K562 (cell line): Measurements from ENCODE around the gene CLIC1. TPM values are rescaled to one million over a fixed set of nuclear protein-coding genes. Genes with fewer than 3 reads are reported as not detected.
A peak's percentile ranks its signal among the peaks of the same experiment; 100 is the strongest.

Experiments used
- CXXC5 ChIP-seq: fragments of 250-450 bp; sonication (Bioruptor Pico); IDR thresholded peaks from 2 replicates; pipeline ENCODE4 v1.8.0; 2022; ENCODE audit warnings: inconsistent platforms, mild to moderate bottlenecking, moderate library complexity
- FOXP1 ChIP-seq: sonication (generic); formaldehyde crosslinking; IDR thresholded peaks from 2 replicates; pipeline ENCODE4 v1.8.0; 2022; ENCODE audit warnings: mild to moderate bottlenecking, missing genetic modification reagents
- KAT2B ChIP-seq: IDR thresholded peaks from one replicate; pipeline ENCODE4 v1.6.1; 2012; ENCODE audit warnings: low read depth, mild to moderate bottlenecking, control low read depth, inconsistent platforms, low read length, moderate library complexity
- MTA2 ChIP-seq: fragments of 450-650 bp; IDR thresholded peaks from 2 replicates; pipeline ENCODE4 v1.6.1; 2016; ENCODE audit warnings: low read depth
- PTTG1 ChIP-seq: fragments of 450-650 bp; IDR thresholded peaks from 2 replicates; pipeline ENCODE4 v1.6.1; 2016; ENCODE audit warnings: low read depth, mild to moderate bottlenecking, missing genetic modification characterization, missing compliant biosample characterization
- PYGO2 ChIP-seq: fragments of 450-650 bp; IDR thresholded peaks from 2 replicates; pipeline ENCODE4 v1.6.1; 2016; ENCODE audit warnings: mild to moderate bottlenecking, missing genetic modification characterization, moderate library complexity, missing compliant biosample characterization
- RAD21 ChIP-seq, 2 experiments: fragments of 250-450 bp in 1 of 2; fragments of 450-650 bp in 1 of 2; sonication (Bioruptor Pico) in 1 of 2; formaldehyde crosslinking in 1 of 2; IDR thresholded peaks in 1 of 2; conservative IDR thresholded peaks in 1 of 2; 2 replicates each; pipeline versions ENCODE4 v1.4.0 to v1.8.0; 2020 to 2022; ENCODE audit warnings: mild to moderate bottlenecking in 2 of 2, moderate library complexity in 1 of 2
- polyA plus RNA-seq, 8 experiments: library from polyadenylated mRNA; depleted of rRNA in 4 of 8; stranded (reverse) in 5 of 8; unstranded in 3 of 8; fragments of >200 nt; fragmentation: Nextera tagmentation in 2 of 8; fragmentation: Illumina TruSeq in 1 of 8; extraction: Ambion mirVana in 2 of 8; extraction: Trizol in 1 of 8; gene quantifications; 2 replicates each; pipeline versions ENCODE4 v1.2.1 to v1.2.3, GENCODE V29; 2011 to 2014; ENCODE audit warnings: inconsistent platforms in 1 of 8, missing spikeins in 1 of 8
- total RNA-seq, 7 experiments: library from RNA; depleted of rRNA in 6 of 7; stranded (reverse); fragments of >200 nt in 6 of 7; fragmentation: Illumina TruSeq in 2 of 7; extraction: Trizol in 2 of 7; gene quantifications; 2 replicates each; pipeline versions ENCODE4 v1.2.1 to v1.2.3, GENCODE V29; 2011 to 2021; ENCODE audit warnings: low replicate concordance in 1 of 7
- TF ChIP-seq, protein P1 (sequence below), 2 experiments: fragments of 450-650 bp; IDR thresholded peaks; 2 replicates each; pipeline ENCODE4 v1.6.1; 2016; ENCODE audit warnings: mild to moderate bottlenecking in 2 of 2, borderline replicate concordance in 1 of 2, low read depth in 1 of 2, moderate library complexity in 1 of 2
- TF ChIP-seq, protein P2 (sequence below): sonication (generic); formaldehyde crosslinking; IDR thresholded peaks from 2 replicates; pipeline ENCODE4 v1.8.0; 2022; ENCODE audit warnings: mild to moderate bottlenecking, missing genetic modification reagents
- TF ChIP-seq, protein P3 (sequence below), 2 experiments: fragments of 150-350 bp in 1 of 2; IDR thresholded peaks; 2 replicates each; pipeline ENCODE4 v1.6.1; 2012 to 2016; ENCODE audit warnings: low read depth in 2 of 2, low read length in 2 of 2, mild to moderate bottlenecking in 1 of 2, moderate library complexity in 1 of 2

The CLIC1 gene
- total and polyA plus RNA-seq, 9 of the 15 experiments (the other 6 are each of a cell fraction or from before 2014, with no cell fraction given): 1,267 to 2,419 (median 1,808) TPM

DNA sequence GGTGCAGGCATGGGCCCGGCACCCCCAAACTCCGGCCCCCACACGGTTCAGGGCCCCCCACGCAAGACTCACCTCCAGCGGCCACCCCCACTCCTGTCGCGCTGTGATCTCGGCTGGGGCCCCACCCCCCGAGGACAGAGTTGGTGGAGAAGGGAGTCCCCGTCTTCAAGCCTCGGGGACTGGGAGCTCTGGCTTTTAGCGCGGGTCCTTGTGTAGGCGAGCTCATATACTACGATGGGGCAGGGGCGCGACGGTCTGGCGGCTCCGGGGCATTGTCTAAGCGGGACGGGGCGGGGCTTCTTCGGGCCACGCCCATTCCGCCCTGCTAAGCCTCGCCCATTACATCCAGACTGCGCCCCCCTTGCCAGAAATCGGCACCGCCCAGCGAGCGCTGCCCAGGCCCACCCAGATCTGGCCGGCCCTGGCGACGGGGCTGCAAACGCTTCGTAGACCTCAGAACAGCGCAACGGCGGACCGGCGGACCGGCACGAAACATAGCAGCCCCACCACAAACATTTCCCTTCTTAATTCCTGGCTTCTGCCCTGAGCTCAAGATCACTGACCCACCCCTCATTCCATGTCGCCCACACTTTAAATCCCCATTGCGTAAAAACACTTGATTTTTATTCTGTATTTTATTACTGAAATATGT lies 6.2 kb downstream of the CLIC1 start (continued):
- TF ChIP-seq, protein P1, sequence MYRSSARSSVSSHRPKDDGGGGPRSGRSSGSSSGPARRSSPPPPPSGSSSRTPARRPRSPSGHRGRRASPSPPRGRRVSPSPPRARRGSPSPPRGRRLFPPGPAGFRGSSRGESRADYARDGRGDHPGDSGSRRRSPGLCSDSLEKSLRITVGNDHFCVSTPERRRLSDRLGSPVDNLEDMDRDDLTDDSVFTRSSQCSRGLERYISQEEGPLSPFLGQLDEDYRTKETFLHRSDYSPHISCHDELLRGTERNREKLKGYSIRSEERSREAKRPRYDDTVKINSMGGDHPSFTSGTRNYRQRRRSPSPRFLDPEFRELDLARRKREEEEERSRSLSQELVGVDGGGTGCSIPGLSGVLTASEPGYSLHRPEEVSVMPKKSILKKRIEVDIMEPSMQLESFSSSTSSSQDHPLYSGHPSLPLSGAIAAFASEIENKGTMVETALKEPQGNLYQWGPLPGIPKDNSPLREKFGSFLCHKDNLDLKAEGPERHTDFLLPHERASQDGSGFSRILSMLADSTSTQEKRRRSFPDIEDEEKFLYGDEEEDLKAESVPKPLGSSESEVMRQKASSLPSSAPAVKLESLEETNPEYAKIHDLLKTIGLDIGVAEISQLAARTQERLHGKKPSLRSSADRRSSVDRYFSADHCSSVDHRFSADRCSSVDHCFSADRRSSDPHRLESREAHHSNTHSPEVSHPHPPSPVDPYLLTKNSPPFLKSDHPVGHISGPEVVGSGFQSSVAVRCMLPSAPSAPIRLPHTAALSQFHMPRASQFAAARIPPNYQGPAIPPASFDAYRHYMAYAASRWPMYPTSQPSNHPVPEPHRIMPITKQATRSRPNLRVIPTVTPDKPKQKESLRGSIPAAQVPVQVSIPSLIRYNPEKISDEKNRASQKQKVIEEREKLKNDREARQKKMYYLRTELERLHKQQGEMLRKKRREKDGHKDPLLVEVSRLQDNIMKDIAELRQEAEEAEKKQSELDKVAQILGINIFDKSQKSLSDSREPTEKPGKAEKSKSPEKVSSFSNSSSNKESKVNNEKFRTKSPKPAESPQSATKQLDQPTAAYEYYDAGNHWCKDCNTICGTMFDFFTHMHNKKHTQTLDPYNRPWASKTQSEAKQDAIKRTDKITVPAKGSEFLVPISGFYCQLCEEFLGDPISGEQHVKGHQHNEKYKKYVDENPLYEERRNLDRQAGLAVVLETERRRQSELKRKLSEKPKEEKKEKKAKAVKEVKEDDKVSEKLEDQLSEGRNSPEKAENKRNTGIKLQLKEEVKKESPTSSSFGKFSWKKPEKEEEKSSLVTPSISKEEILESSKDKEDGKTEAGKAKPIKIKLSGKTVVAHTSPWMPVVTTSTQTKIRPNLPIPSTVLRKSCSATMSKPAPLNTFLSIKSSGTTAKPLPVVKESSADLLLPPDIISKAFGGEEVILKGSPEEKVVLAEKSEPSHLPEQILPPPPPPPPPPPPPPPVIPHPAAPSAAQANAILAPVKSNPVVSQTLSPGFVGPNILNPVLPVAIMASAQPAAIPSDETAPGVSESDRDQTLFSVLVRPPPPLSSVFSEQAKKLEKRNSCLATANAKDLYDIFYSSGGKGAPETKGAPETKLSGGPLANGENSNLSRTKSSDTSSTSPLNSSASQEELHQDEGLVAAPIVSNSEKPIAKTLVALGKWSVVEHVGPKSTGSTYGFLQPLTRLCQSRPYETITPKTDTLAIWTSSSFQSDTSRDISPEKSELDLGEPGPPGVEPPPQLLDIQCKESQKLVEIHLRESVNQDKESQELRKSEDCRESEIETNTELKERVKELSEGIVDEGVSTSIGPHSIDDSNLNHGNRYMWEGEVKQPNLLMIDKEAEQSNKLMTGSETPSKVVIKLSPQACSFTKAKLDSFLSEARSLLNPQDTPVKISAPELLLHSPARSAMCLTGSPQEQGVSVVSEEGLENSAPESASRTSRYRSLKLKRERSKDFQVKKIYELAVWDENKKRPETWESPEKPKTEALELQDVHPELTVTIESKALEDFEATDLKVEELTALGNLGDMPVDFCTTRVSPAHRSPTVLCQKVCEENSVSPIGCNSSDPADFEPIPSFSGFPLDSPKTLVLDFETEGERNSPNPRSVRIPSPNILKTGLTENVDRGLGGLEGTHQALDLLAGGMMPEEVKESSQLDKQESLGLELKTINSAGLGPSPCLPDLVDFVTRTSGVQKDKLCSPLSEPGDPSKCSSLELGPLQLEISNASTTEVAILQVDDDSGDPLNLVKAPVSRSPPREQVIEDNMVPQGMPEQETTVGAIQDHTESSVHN (IDR thresholded peaks at IDR 0.05; ENCODE audit: borderline replicate concordance in 1 of 2, low read depth in 1 of 2): no peak
- TF ChIP-seq, protein P2, sequence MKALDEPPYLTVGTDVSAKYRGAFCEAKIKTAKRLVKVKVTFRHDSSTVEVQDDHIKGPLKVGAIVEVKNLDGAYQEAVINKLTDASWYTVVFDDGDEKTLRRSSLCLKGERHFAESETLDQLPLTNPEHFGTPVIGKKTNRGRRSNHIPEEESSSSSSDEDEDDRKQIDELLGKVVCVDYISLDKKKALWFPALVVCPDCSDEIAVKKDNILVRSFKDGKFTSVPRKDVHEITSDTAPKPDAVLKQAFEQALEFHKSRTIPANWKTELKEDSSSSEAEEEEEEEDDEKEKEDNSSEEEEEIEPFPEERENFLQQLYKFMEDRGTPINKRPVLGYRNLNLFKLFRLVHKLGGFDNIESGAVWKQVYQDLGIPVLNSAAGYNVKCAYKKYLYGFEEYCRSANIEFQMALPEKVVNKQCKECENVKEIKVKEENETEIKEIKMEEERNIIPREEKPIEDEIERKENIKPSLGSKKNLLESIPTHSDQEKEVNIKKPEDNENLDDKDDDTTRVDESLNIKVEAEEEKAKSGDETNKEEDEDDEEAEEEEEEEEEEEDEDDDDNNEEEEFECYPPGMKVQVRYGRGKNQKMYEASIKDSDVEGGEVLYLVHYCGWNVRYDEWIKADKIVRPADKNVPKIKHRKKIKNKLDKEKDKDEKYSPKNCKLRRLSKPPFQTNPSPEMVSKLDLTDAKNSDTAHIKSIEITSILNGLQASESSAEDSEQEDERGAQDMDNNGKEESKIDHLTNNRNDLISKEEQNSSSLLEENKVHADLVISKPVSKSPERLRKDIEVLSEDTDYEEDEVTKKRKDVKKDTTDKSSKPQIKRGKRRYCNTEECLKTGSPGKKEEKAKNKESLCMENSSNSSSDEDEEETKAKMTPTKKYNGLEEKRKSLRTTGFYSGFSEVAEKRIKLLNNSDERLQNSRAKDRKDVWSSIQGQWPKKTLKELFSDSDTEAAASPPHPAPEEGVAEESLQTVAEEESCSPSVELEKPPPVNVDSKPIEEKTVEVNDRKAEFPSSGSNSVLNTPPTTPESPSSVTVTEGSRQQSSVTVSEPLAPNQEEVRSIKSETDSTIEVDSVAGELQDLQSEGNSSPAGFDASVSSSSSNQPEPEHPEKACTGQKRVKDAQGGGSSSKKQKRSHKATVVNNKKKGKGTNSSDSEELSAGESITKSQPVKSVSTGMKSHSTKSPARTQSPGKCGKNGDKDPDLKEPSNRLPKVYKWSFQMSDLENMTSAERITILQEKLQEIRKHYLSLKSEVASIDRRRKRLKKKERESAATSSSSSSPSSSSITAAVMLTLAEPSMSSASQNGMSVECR (CRISPR knock-in tag): peak; percentile 78
- TF ChIP-seq, protein P3, sequence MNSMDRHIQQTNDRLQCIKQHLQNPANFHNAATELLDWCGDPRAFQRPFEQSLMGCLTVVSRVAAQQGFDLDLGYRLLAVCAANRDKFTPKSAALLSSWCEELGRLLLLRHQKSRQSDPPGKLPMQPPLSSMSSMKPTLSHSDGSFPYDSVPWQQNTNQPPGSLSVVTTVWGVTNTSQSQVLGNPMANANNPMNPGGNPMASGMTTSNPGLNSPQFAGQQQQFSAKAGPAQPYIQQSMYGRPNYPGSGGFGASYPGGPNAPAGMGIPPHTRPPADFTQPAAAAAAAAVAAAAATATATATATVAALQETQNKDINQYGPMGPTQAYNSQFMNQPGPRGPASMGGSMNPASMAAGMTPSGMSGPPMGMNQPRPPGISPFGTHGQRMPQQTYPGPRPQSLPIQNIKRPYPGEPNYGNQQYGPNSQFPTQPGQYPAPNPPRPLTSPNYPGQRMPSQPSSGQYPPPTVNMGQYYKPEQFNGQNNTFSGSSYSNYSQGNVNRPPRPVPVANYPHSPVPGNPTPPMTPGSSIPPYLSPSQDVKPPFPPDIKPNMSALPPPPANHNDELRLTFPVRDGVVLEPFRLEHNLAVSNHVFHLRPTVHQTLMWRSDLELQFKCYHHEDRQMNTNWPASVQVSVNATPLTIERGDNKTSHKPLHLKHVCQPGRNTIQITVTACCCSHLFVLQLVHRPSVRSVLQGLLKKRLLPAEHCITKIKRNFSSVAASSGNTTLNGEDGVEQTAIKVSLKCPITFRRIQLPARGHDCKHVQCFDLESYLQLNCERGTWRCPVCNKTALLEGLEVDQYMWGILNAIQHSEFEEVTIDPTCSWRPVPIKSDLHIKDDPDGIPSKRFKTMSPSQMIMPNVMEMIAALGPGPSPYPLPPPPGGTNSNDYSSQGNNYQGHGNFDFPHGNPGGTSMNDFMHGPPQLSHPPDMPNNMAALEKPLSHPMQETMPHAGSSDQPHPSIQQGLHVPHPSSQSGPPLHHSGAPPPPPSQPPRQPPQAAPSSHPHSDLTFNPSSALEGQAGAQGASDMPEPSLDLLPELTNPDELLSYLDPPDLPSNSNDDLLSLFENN (IDR thresholded peaks at IDR 0.05; ENCODE audit: low read depth in 2 of 2, low read length in 2 of 2): peak in 1 of 2 experiments; percentile 74; a peak in 2 of 4 replicates
- TF ChIP-seq PYGO2 (0 out of 2 replicates have a peak, but pooled peaks have one; percentile 28), CXXC5 (CRISPR knock-in tag) (peak; percentile 75), KAT2B (no peak), MTA2 (no peak), FOXP1 (CRISPR knock-in tag) (no peak), RAD21 (CRISPR knock-in tag; conservative IDR thresholded peaks at IDR 0.05 in 1 of 2, IDR thresholded peaks at IDR 0.05 in 1 of 2) (peak; percentile 35 to 60), PTTG1 (tag) (no peak)
